Endometrium (tissue), 2 donors: Measurements from ENCODE around the gene INMT.

Experiments
- FAIRE-seq: peaks from 2 replicates; lab custom pipeline; 2012; peaks lifted over from hg19 to GRCh38; lab: Jason Lieb, UNC
- donor health status: control.
- donor health status: control.

The INMT gene

GRCh38 chr7:30788640-30789333, 36.9 kb downstream of the INMT start:
- FAIRE-seq, result no peak

- FAIRE-seq, result no peak
Measured at GRCh38 chr7:30789334-30789711, 37.4 kb downstream of the INMT start.

- no peak for FAIRE-seq
Measured at GRCh38 chr7:30790356-30790755, 38.4 kb downstream of the INMT start.

GRCh38 chr7:30791114-30791513, 39.2 kb downstream of the INMT start:
- no peak for FAIRE-seq

GRCh38 chr7:30795161-30795948, 43.4 kb downstream of the INMT start:
- no peak for FAIRE-seq

GRCh38 chr7:30796105-30796869, 44.4 kb downstream of the INMT start:
- FAIRE-seq, result no peak

- no peak for FAIRE-seq
Measured at GRCh38 chr7:30797176-30798040, 45.5 kb downstream of the INMT start.

- no peak for FAIRE-seq
Measured at GRCh38 chr7:30799206-30799975, 47.5 kb downstream of the INMT start.

GRCh38 chr7:30799976-30800661, 48.2 kb downstream of the INMT start:
- no peak for FAIRE-seq

GRCh38 chr7:30800785-30801252, 48.9 kb downstream of the INMT start:
- FAIRE-seq, result peak; percentile 12

GRCh38 chr7:30802812-30803211, 50.9 kb downstream of the INMT start:
- no peak for FAIRE-seq

- FAIRE-seq, result no peak
Measured at GRCh38 chr7:30804078-30804661, 52.2 kb downstream of the INMT start.

GRCh38 chr7:30805081-30805691, 53.3 kb downstream of the INMT start:
- FAIRE-seq, result no peak

GRCh38 chr7:30805931-30806330, 54.0 kb downstream of the INMT start:
- FAIRE-seq, result no peak
